HepG2 (cell line): ENCODE measurements around the gene GCLM. TPM values are rescaled to one million over a fixed set of nuclear protein-coding genes. Genes with fewer than 3 reads are reported as not detected.

Experiments
- ARID2 ChIP-seq: sonication (generic); formaldehyde crosslinking; IDR thresholded peaks from 2 replicates; pipeline ENCODE4 v1.8.1; 2022; ENCODE audit warnings: mild to moderate bottlenecking, missing genetic modification reagents, borderline replicate concordance
- CAMTA2 ChIP-seq: sonication (generic); formaldehyde crosslinking; IDR thresholded peaks from 2 replicates; pipeline ENCODE4 v1.4.0; 2020; ENCODE audit warnings: mild to moderate bottlenecking, missing genetic modification reagents, borderline replicate concordance
- GLMP ChIP-seq: sonication (generic); formaldehyde crosslinking; IDR thresholded peaks from 2 replicates; pipeline ENCODE4 v1.9.0; 2021; ENCODE audit warnings: missing genetic modification reagents, mild to moderate bottlenecking, borderline replicate concordance
- KDM5B ChIP-seq: sonication (generic); formaldehyde crosslinking; IDR thresholded peaks from 2 replicates; pipeline ENCODE4 v1.4.0; 2020; ENCODE audit warnings: missing genetic modification reagents, mild to moderate bottlenecking, borderline replicate concordance
- MAZ ChIP-seq, 2 experiments: sonication (generic) in 1 of 2; formaldehyde crosslinking in 1 of 2; IDR thresholded peaks; 2 replicates each; pipeline versions ENCODE4 v1.5.0 to v1.6.1; 2012 to 2020; ENCODE audit warnings: low read depth in 2 of 2, mild to moderate bottlenecking in 2 of 2, borderline replicate concordance in 1 of 2, improper control_type of control experiment in 1 of 2, low read length in 1 of 2, missing genetic modification reagents in 1 of 2, moderate library complexity in 1 of 2
- MEIS1 ChIP-seq: sonication (generic); formaldehyde crosslinking; IDR thresholded peaks from 2 replicates; pipeline ENCODE4 v1.9.0; 2021; ENCODE audit warnings: mild to moderate bottlenecking, missing genetic modification reagents, moderate library complexity, borderline replicate concordance
- RXRB ChIP-seq: IDR thresholded peaks from 2 replicates; pipeline ENCODE4 v1.6.1; 2016; ENCODE audit warnings: borderline replicate concordance, missing genetic modification reagents, missing compliant biosample characterization
- STAT5B ChIP-seq: sonication (generic); formaldehyde crosslinking; IDR thresholded peaks from 2 replicates; pipeline ENCODE4 v1.4.0; 2020; ENCODE audit warnings: missing genetic modification reagents
- TBX2 ChIP-seq: sonication (generic); formaldehyde crosslinking; IDR thresholded peaks from 2 replicates; pipeline ENCODE4 v1.5.0; 2020; ENCODE audit warnings: missing genetic modification reagents, mild to moderate bottlenecking, borderline replicate concordance
- TFE3 ChIP-seq: IDR thresholded peaks from 2 replicates; pipeline ENCODE4 v1.6.1; 2016
- U2AF1 ChIP-seq: fragments of 200-400 bp; formaldehyde crosslinking; optimal IDR thresholded peaks from 2 replicates; pipeline ENCODE3; 2017; ENCODE audit warnings: mild to moderate bottlenecking, low read depth, low read length
- ZNF17 ChIP-seq: sonication (generic); formaldehyde crosslinking; IDR thresholded peaks from 2 replicates; pipeline ENCODE4 v1.5.0; 2020; ENCODE audit warnings: mild to moderate bottlenecking, missing genetic modification reagents
- ZNF280D ChIP-seq: sonication (generic); formaldehyde crosslinking; IDR thresholded peaks from 2 replicates; pipeline ENCODE4 v1.5.1; 2020; ENCODE audit warnings: mild to moderate bottlenecking, missing genetic modification reagents
- ZNF33A ChIP-seq: sonication (generic); formaldehyde crosslinking; IDR thresholded peaks from 2 replicates; pipeline ENCODE4 v1.5.1; 2020; ENCODE audit warnings: missing genetic modification reagents, mild to moderate bottlenecking, moderate library complexity, borderline replicate concordance
- ZNF761 ChIP-seq: sonication (generic); formaldehyde crosslinking; conservative IDR thresholded peaks from 2 replicates; pipeline ENCODE4 v1.4.0; 2020; ENCODE audit warnings: mild to moderate bottlenecking, missing genetic modification reagents
- polyA plus RNA-seq, 8 experiments: library from polyadenylated mRNA; depleted of rRNA in 3 of 8; stranded (reverse) in 7 of 8; unstranded in 1 of 8; fragments of >200 nt; fragmentation: Illumina TruSeq in 4 of 8; extraction: Trizol in 4 of 8; gene quantifications; 2 replicates each; pipeline versions ENCODE4 v1.2.1 to v1.2.3, GENCODE V29; 2011 to 2016; ENCODE audit warnings: low read depth in 4 of 8, missing spikeins in 1 of 8, mixed read lengths in 1 of 8; ENCODE audit not compliant: insufficient read depth in 1 of 8
- total RNA-seq, 5 experiments: library from RNA; depleted of rRNA; stranded (reverse); fragments of >200 nt; fragmentation: Illumina TruSeq; extraction: Trizol; gene quantifications; 2 replicates each; pipeline ENCODE4 v1.2.3, GENCODE V29; 2016; ENCODE audit warnings: low read depth in 1 of 5

The GCLM gene
- total and polyA plus RNA-seq, 2 of the 13 experiments (the other 11 are each of a cell fraction or from before 2014, with no cell fraction given), result 8.7 to 29.9 TPM

GRCh38 chr1:93846992-93847810 lies 62.0 kb downstream of the GCLM start (continued):
- no peak for TF ChIP-seq GLMP
- peak; percentile 19; the same call in 1 of the 2 replicates for TF ChIP-seq TFE3 (CRISPR knock-in tag)
- TF ChIP-seq MEIS1 (CRISPR knock-in tag), result no peak
- TF ChIP-seq ARID2 (CRISPR knock-in tag), result no peak
- peak; percentile 53; the same call in 1 of the 2 replicates for TF ChIP-seq MAZ (IDR thresholded peaks at IDR 0.05; ENCODE audit: borderline replicate concordance, low read depth, low read length)
- TF ChIP-seq MAZ (CRISPR knock-in tag; IDR thresholded peaks at IDR 0.05; ENCODE audit: low read depth), result peak; percentile 83
- 0 out of 2 replicates have a peak, but pooled peaks have one; percentile 12 for TF ChIP-seq RXRB (CRISPR knock-in tag)
- peak; percentile 54; the same call in 1 of the 2 replicates for TF ChIP-seq KDM5B (CRISPR knock-in tag)
- 0 out of 2 replicates have a peak, but pooled peaks have one; percentile 3 for TF ChIP-seq ZNF761
- peak; percentile 64; the same call in 1 of the 2 replicates for TF ChIP-seq STAT5B (CRISPR knock-in tag)
- TF ChIP-seq U2AF1, result peak; percentile 55
- TF ChIP-seq ZNF280D (CRISPR knock-in tag), result peak; percentile 81; the same call in 1 of the 2 replicates
- peak; percentile 69 for TF ChIP-seq TBX2 (CRISPR knock-in tag)
- TF ChIP-seq ZNF33A (CRISPR knock-in tag), result peak; percentile 13; the same call in 1 of the 2 replicates
- TF ChIP-seq ZNF17, result no peak
- peak; percentile 52; the same call in 1 of the 2 replicates for TF ChIP-seq CAMTA2
